Tibial artery (tissue), 4 donors: Measurements from ENCODE around the gene PXDC1.
"Not testable (repeated sequence)": the region's sequence is repeated elsewhere in the genome, so short reads cannot be mapped to it uniquely, and the experiment has no call there.

Experiments used
- DNase-seq, 2 donors: peaks; one replicate each; pipeline ENCODE4 v3.0.0-alpha.2; 2019
- H3K27ac ChIP-seq, 2 donors: fragments of 200-600 bp; sonication (generic) in 1 of 2; 1 replicate in 1 of 2; 2 replicates in 1 of 2; pipeline ENCODE4 v1.5.1; 2018 to 2019; ENCODE audit warnings: mild to moderate bottlenecking in 1 of 2
- H3K27me3 ChIP-seq, 2 donors: fragments of 200-600 bp; sonication (generic) in 1 of 2; one replicate each; pipeline versions ENCODE4 v1.5.1 to v1.6.0; 2016 to 2019
- H3K36me3 ChIP-seq, 3 donors: fragments of 200-600 bp; sonication (generic) in 2 of 3; one replicate each; pipeline ENCODE4 v1.5.1; 2016 to 2019; ENCODE audit warnings: mild to moderate bottlenecking in 2 of 3
- H3K4me1 ChIP-seq, 4 donors: fragments of 200-600 bp; sonication (generic) in 2 of 4; 1 replicate in 3 of 4; 2 replicates in 1 of 4; pipeline ENCODE4 v1.5.1; 2016 to 2019
- H3K4me3 ChIP-seq, 2 donors: fragments of 200-600 bp; sonication (generic) in 1 of 2; 1 replicate in 1 of 2; 2 replicates in 1 of 2; pipeline ENCODE4 v1.5.1; 2018 to 2019; ENCODE audit warnings: mild to moderate bottlenecking in 2 of 2
- H3K9me3 ChIP-seq, 3 donors: fragments of 200-600 bp; sonication (generic) in 1 of 3; one replicate each; pipeline ENCODE4 v1.5.1; 2016 to 2019
- CTCF ChIP-seq, 2 experiments: fragments of 200-600 bp in 1 of 2; fragments of 450-650 bp in 1 of 2; IDR thresholded peaks; one replicate each; pipeline ENCODE4 v1.5.1; 2017 to 2019; ENCODE audit warnings: antibody characterized with exemption in 2 of 2, mild to moderate bottlenecking in 1 of 2, moderate library complexity in 1 of 2
- intact Hi-C: fragments of 100-400 bp; cut with DNase I; formaldehyde crosslinking; loops from one replicate; pipeline ENCODE4 v1.15.0; 2023; ENCODE audit warnings: low total_unique reads

The PXDC1 gene

GRCh38 chr6:3769610-3770009, 18.1 kb upstream of the PXDC1 start:
- no peaks in the 10 kb centered on the region for H3K9me3 ChIP-seq
- no peaks in the 10 kb centered on the region for H3K36me3 ChIP-seq
- H3K4me1 ChIP-seq: peaks cover 0 to 30% (median 6%) of the 10 kb centered on the region in 4 donors
- TF ChIP-seq CTCF (IDR thresholded peaks at IDR 0.05): no peak
- intact Hi-C loops: no loop called here
- H3K4me3 ChIP-seq: no peak overlapping the region
- no peak for DNase-seq
- H3K27ac ChIP-seq: no peak overlapping the region
- no peaks in the 10 kb centered on the region for H3K27me3 ChIP-seq

- no peak for TF ChIP-seq CTCF (IDR thresholded peaks at IDR 0.05)
- Histone ChIP-seq H3K4me1 (peaks cover 0 to 31% (median 6%) of the 10 kb centered on the region in 4 donors), H3K27me3 (no peaks in the 10 kb centered on the region)
Measured at GRCh38 chr6:3768502-3768901, 17.0 kb upstream of the PXDC1 start.

GRCh38 chr6:3767483-3767882, 16.0 kb upstream of the PXDC1 start:
- not testable (repeated sequence) for DNase-seq

More at GRCh38 chr6:3768502-3768901, 17.0 kb upstream of the PXDC1 start:
- H3K27ac ChIP-seq: no peak overlapping the region
- H3K36me3 ChIP-seq: no peaks in the 10 kb centered on the region
- intact Hi-C loops: no loop called here
- no peak for DNase-seq
- no peaks in the 10 kb centered on the region for H3K9me3 ChIP-seq
- H3K4me3 ChIP-seq: no peak overlapping the region

DNA sequence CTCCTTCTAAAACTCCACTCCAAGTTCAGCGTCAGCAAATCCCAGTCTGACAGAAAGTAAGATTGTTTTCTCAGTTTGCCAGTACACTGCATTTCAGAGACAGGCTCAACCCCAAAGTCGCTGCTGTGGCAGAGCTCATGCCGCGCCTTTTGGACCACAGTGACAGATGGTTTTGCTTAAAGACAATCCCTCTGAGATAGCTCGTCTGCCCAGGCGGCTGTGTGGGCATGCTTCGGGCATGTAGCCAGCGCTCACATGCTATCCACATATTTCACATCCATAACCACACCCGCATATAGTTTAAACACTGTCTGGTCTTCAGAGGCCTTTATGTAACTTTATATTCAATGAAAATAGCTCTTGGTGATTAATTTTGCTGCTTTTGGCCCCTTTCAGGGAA, 14.7 kb upstream of the PXDC1 start:
- intact Hi-C loops: no loop called here
- H3K4me3 ChIP-seq: no peak overlapping the region
- no peak for DNase-seq
- TF ChIP-seq CTCF (IDR thresholded peaks at IDR 0.05): no peak
- H3K27me3 ChIP-seq: no peaks in the 10 kb centered on the region
- peaks cover 0 to 31% (median 6%) of the 10 kb centered on the region in 4 donors for H3K4me1 ChIP-seq
- H3K36me3 ChIP-seq: no peaks in the 10 kb centered on the region
- H3K9me3 ChIP-seq: no peaks in the 10 kb centered on the region
- H3K27ac ChIP-seq: peak overlapping the region; percentile 66 to 68

More at GRCh38 chr6:3767483-3767882, 16.0 kb upstream of the PXDC1 start:
- intact Hi-C loops, H3K27me3 ChIP-seq, H3K36me3 ChIP-seq, H3K4me3 ChIP-seq, H3K9me3 ChIP-seq, H3K27ac ChIP-seq: not testable (repeated sequence)
- H3K4me1 ChIP-seq: peaks cover 0 to 31% (median 6%) of the 10 kb centered on the region in 4 donors

- TF ChIP-seq CTCF (IDR thresholded peaks at IDR 0.05): no peak
- Histone ChIP-seq H3K4me1 (peaks cover 0 to 34% (median 6%) of the 10 kb centered on the region in 4 donors), H3K9me3 (no peaks in the 10 kb centered on the region), H3K27me3 (no peaks in the 10 kb centered on the region), H3K27ac (peak overlapping the region; percentile 66 to 68), H3K4me3 (no peak overlapping the region), H3K36me3 (no peaks in the 10 kb centered on the region)
- no peak for DNase-seq
- intact Hi-C loops: no loop called here
Measured at GRCh38 chr6:3765415-3765814, 13.9 kb upstream of the PXDC1 start.

DNA sequence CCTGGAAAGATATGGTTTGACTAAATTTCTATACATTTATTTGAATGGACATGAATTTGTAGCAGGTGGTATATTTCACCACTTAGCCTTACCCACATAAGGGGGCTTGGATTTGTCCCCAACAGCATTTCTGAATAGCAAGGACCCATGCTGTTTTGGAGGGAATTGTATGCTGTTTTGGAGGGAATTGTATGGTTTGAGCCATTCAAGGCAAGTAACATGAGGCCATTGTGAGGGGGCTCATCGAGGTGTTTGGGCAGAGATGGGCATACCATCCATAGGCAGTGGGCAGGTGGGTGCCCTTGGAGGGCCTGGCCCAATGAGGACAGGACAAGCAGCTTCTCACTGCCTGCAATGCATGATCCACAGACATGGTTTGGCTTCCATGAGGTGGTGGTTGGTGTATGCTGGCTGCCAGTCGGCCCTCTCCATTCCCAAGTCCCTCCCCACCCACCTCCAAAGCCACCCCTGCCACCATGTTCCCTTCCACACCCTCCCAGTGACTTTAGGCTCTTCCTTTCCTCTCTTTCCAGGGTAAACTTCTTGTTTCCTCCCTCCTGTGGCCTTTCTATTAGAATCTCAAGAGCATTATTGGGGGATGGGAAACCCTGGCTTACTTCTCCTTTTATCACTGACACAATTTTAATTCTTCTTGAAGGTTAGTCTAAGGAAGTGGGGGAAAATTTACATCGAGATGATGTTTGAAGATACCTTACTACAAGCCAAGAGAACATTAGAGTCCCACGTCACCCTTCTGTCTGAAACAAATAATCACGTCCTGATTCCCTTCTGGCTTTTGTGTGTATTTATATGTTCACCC, 13.2 kb upstream of the PXDC1 start:
- no peaks in the 10 kb centered on the region for H3K9me3 ChIP-seq
- no peak for DNase-seq
- no peak overlapping the region for H3K4me3 ChIP-seq
- H3K27me3 ChIP-seq: no peaks in the 10 kb centered on the region
- H3K27ac ChIP-seq: no peak overlapping the region
- no peak for TF ChIP-seq CTCF (IDR thresholded peaks at IDR 0.05)
- H3K4me1 ChIP-seq: peaks cover 0 to 41% (median 9%) of the 10 kb centered on the region in 4 donors
- H3K36me3 ChIP-seq: no peaks in the 10 kb centered on the region
- intact Hi-C loops: loop anchor here (5.0 kb wide), 1 partner anchor 33 kb away; no protein-coding TSS in a partner anchor
